GM18505 (cell line): ENCODE measurements around the gene PPP1R36.
"Not testable (repeated sequence)": the region's sequence is repeated elsewhere in the genome, so short reads cannot be mapped to it uniquely, and the experiment has no call there.

Source experiments
- ATAC-seq: cut with Tn5 transposase; IDR thresholded peaks from one replicate; pipeline ENCODE4 v1.9.1; 2021; ENCODE audit not compliant: unreplicated experiment
- POLR2A ChIP-seq: IDR thresholded peaks from 4 replicates; pipeline ENCODE4 v1.6.1; 2011; ENCODE audit warnings: borderline replicate concordance; ENCODE audit not compliant: insufficient read depth, insufficient read length; ENCODE audit errors: extremely low read depth

Gene PPP1R36

GRCh38 chr14:64508215-64508776 lies 41.5 kb upstream of the PPP1R36 start:
- TF ChIP-seq POLR2A, result no peak
- ATAC-seq, result no peak

- TF ChIP-seq POLR2A, result no peak
- ATAC-seq, result no peak
Measured at GRCh38 chr14:64509036-64509435, 40.7 kb upstream of the PPP1R36 start.

- no peak for ATAC-seq
- no peak for TF ChIP-seq POLR2A
Measured at GRCh38 chr14:64510825-64511671, 38.7 kb upstream of the PPP1R36 start.

GRCh38 chr14:64513271-64513670 lies 36.5 kb upstream of the PPP1R36 start:
- no peak for ATAC-seq
- TF ChIP-seq POLR2A, result no peak

GRCh38 chr14:64515053-64515452 lies 34.7 kb upstream of the PPP1R36 start:
- ATAC-seq, result no peak
- TF ChIP-seq POLR2A, result no peak

GRCh38 chr14:64516969-64517368 lies 32.8 kb upstream of the PPP1R36 start:
- no peak for ATAC-seq
- TF ChIP-seq POLR2A, result no peak

- ATAC-seq, result not testable (repeated sequence)
Measured at GRCh38 chr14:64517667-64518066, 32.1 kb upstream of the PPP1R36 start.

GRCh38 chr14:64518229-64518628 lies 31.5 kb upstream of the PPP1R36 start:
- no peak for TF ChIP-seq POLR2A

GRCh38 chr14:64520699-64521098 lies 29.1 kb upstream of the PPP1R36 start:
- TF ChIP-seq POLR2A, result no peak
- no peak for ATAC-seq

More at GRCh38 chr14:64518229-64518628, 31.5 kb upstream of the PPP1R36 start:
- no peak for ATAC-seq

GRCh38 chr14:64522591-64523355 lies 27.0 kb upstream of the PPP1R36 start:
- no peak for ATAC-seq
- no peak for TF ChIP-seq POLR2A

- no peak for ATAC-seq
- no peak for TF ChIP-seq POLR2A
Measured at GRCh38 chr14:64525354-64525753, 24.4 kb upstream of the PPP1R36 start.

- ATAC-seq, result no peak
- TF ChIP-seq POLR2A, result no peak
Measured at GRCh38 chr14:64531567-64531966, 18.2 kb upstream of the PPP1R36 start.

- ATAC-seq, result no peak
- TF ChIP-seq POLR2A, result no peak
Measured at GRCh38 chr14:64536488-64537245, 13.1 kb upstream of the PPP1R36 start.
